HG03060 (cell line): ENCODE measurements around the gene ATP5IF1.

Experiments
- ATAC-seq: cut with Tn5 transposase; IDR thresholded peaks from one replicate; pipeline ENCODE4 v1.9.1; 2021; ENCODE audit warnings: low read depth, moderate number of reproducible peaks; ENCODE audit not compliant: unreplicated experiment

The ATP5IF1 gene

DNA sequence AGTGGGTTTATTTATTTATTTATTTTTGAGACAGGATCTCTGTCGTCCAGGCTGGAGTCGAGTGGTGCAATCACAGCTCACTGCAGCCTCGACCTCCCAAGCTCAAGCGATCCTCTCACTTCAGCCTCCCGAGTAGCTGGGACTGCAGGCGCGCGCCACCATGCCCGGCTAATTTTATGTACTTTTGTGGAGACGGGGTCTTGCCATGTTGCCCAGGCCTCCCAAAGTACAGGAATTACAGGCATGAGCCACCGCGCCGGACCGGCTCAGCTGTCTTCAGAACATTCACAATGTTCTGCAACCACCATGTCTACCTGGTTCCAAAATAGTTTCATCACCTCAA lies 2.7 kb upstream of the ATP5IF1 start:
- no peak for ATAC-seq

DNA sequence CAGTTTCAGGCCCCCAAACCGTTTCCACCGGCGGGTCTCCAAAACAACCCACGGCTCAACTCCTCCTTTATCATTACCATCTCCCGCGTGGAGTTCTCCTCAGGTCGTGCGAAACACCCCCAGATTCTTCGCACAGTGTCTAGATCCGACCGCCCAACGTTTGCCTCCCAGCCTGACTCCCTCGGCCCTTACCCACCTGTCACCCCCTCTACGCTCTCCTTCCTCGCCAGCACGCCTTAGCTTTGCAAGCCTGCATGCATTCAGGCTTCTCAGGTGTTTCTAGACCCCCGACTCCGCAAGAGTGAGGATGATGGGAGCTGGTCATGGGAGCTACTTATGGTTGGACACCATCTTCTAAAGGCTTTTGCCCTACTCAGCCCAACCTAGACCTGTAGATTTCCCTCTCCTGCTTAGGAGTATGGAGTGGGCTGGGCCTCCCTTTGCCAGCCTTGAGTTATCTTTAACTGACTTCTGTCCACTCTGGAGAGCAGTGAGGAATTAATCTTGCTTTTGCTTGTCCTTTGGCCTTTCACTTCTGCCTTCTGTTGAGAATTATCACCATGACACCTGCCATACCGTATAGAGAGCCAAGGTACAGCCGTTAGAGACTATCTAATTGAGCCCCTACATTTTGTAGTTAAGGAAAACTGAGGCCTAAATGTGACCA lies 865 bp downstream of the ATP5IF1 start:
- ATAC-seq = no peak

DNA sequence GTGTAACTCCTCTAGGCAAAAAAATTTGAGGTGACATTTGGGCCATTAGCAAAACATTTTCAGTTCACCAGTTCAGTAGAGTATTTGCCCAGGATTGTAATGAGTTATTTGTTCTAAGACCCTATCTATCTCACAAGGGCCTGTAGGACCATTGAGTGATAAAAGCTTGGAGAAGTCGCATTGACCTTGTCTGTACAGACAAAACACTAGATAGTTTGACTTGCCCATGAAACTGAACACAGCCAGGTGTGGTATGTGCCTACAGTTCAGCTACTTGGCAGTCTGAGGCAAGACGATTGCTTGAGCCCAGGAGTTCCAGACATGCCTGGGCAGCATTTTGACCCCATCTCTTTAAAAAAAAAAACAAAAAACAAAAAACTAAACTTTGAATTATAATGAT lies 3.1 kb downstream of the ATP5IF1 start:
- no peak for ATAC-seq

DNA sequence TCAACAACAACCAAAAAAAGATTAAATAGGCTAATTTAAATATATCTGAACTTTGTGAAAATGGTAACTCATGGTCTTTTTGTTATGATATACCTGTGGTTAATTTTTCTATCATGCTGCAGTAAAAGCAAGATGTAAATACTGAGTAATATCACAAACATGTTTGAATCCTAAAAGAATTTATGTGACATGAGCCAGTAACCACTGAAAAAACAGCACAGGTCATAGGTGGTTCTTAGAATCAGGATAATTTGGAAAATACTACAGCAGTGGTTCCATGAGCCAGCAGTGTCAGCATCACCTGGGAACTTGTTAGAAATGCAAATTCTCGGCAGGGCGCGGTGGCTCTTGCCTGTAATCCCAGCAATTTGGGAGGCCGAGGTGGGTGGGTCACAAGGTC lies 4.1 kb downstream of the ATP5IF1 start:
- no peak for ATAC-seq

DNA sequence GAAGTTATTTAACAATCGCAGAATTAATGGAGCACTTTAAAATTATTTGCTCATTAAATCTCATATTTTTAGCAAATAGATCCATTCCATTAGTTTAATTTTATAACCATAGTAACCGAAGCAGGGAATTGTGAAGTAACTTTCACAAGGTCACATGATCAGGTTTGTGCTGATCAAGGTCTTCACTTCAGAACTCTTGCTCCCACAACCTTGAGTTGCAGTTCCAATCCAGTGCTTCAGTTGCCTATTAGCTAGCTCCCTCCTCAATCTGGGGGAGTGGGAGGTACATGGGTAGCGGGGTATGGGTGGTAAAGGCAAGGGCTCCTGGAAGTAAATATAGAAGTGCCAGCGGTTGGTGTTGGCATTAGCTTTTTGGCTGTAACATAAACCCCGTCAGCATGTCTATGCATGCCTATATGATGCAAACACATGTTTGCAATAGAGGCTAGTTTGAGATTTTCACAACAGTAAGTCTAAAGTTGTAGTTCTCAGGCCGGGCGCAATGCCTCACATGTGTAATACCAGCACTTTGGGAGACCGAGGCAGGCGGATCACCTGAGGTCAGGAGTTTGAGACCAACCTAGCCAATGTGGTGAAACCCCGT lies 5.8 kb downstream of the ATP5IF1 start:
- no peak for ATAC-seq

DNA sequence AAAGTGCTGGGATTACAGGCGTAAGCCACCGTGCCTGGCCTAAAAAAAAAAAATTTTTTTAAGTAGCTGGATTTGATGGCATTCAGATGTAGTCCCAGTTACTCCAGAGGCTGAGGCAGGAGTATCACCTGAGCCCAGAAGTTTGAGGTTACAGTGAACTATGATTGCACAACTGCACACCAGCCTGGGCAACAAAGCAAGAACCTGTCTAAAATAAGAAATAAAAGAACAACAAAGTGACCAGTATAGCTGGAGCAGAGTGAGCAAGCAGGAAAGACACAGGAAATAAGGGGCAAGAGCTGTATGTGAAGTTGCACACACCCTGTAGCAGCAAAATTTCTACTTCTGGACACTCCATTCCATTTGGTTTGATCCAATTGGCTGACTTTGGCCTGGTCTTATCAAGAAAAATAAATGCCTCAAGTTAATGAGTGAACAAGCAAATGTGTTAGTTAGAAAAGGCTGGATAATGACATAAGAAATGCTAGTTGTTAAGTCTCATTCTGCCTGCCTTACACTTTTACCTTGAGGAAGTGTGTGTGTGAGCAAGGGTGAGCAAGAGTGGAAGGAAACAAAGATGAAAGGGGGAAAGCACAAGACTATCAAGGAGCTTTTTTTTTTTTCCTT lies 7.9 kb downstream of the ATP5IF1 start:
- no peak for ATAC-seq

DNA sequence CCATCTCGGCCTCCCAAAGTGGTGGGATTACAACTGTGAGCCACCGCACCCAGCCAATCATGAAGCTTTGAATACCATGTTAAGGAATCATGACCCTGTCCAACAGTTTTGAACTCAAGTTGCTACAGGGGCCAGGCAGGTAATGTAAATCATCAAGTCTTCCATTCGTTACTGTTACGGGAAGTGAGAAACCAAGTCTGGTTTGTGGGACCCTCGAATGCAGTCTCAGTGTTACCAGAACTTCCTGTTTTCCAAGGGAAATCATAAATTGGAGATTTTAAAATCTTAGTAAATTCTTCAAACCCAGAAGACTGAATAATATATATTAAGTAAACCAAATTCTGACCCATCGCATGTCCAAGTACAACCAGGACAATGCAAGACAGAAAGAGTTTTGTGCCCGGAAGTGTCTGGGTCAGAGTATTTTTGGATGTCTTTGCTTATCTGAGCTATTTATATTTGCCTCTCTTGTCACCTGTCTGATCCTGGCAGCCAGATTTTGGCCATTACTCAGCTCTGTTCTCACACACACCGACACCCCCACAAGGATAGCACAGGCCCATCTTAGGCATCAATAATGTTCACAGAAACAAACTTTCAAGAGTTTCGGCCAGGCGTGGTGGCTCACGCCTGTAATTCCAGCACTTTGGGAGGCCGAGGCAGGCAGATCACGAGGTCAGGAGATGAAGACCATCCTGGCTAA lies 8.8 kb downstream of the ATP5IF1 start:
- ATAC-seq = no peak

DNA sequence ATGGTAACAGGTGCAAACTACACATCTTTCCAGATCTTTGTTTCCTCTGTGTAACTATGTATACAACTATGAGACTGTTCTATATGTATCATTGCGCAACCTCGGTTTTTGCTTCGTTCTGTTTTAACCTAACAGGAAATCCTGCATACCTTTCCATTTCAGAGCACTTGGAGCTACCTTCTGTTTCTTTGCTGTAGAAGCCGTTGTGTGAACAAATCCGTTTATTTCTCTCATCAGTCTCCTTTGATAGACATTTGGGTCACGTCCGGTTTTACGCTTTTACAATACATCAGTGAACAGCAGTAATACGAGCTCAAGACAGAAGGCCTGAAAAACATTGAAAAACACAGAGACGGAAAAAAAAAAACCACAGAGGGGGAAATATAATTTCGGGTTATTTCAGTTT lies 10.5 kb downstream of the ATP5IF1 start:
- ATAC-seq = no peak

DNA sequence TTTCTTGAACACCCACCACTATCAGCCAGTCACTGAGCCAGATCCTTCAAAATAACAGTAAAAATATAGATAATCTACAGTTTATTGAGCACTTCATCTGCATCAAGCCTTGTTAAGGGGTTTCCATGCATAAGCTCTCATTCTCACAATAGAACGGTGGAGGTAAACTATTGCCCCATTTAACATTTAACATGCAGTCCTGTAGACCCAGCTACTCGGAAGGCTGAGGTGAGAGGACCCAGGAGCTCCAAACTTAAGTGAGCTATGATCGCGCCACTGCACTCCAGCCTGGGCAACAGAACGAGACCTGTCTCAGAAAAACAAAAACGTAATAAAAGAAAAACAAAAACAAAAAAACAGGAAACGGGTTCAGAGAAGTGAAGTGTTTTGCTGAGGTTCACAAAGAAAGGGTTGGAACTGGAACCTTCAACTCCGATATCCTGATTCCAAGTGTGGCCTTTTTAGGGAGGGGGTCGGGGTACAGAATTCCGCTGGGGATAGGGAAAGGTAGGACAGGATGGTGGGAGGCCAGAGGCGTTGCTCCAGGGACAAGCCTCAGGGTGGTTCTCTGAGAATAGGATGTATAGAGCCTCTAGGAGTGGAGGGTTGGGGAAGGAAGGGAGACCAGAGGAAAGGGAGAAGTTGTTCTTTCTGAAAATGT lies 11.8 kb downstream of the ATP5IF1 start:
- no peak for ATAC-seq

DNA sequence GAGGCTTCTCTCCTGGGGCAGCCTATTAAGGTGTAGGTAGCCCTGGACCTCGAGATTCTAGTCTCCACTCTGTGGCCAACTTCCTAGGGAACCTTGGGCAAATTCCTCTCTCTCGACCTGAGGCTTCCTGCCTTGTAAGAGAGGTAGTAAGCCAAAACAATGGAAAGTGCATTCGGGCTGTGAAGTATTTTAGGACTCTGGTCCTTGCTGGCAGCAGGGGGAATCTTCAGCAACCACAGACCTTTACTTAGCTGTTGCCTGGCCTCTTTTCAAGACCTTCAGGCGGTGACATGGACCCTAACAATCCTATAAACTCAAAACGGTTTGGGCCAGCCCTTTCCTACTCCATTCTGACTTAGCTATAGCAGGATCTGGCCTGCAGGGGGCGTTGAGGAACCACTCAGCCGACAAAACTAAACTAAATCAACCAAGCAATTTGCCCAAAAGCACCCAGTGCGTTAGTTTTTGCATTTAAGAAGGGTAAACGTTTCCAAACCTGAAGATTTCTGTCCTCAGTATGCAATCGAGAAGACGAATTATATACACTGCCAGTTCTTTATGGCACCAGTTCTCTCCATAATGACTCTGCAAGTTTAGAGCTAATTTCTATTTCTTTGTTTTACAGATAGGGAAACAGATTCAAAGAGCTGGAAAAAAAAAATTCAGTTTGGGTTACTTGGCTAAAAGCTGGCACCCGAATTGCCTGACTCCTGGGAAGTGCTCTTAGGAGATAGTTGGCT lies 12.5 kb downstream of the ATP5IF1 start:
- no peak for ATAC-seq

DNA sequence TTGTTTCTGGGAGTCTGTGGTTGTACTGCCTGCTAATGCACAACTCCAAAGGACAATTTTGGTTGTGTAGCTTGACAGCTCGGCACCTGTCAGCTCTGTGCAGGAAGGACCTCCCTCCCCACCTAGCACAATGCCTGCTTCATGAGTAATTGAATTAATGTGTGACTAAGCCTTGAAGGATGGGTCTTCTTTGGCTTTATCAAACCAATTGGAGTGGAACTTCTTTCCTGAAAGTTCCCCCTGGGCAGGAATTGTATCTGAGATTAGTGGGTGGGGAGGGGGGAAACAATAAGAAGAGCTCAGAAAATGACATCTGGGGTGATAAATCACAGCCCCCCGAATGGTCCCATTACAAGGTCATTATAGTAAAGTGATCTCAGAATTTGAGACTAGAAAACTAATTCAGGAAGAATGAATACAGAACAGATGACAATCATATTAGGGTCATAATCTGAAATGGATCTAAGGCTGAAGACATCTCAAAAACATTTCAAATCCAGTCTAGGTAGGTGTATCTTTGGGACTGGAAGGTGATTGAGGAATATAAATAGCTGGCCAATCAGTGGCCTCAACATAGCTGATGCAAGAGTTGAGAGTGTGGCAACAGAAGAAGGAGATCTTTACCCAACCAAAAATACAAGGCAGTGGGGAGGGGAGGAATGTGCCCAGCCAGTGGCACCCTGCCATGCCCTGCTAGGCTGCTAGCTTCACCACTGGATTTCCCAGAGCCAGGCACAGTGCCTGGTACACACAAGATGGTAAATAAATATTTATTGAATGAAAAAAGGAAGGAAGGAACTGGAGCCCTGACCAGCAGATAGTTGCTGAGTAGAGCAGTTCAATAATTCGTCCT lies 13.3 kb downstream of the ATP5IF1 start:
- ATAC-seq = no peak

DNA sequence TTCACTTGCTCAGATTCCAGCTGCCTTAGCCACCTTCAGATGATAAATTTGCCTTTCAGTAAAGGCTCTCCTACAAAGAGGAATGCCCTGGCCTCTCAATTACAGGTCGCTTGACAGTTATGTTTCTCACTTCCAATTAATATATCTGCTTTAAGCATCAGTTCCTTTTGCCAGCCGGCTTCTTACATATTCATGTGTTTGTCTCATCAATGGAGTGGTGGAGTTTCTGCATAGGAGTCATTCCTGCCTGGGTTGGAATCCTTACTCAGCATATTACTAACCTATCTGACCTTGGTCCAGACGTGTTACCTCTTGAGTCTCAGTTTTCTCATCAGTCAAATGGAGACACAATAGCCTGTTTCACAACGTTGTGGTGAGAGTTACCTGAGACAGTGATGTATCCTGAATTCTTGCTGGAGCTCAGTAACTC lies 14.0 kb downstream of the ATP5IF1 start:
- ATAC-seq = no peak

DNA sequence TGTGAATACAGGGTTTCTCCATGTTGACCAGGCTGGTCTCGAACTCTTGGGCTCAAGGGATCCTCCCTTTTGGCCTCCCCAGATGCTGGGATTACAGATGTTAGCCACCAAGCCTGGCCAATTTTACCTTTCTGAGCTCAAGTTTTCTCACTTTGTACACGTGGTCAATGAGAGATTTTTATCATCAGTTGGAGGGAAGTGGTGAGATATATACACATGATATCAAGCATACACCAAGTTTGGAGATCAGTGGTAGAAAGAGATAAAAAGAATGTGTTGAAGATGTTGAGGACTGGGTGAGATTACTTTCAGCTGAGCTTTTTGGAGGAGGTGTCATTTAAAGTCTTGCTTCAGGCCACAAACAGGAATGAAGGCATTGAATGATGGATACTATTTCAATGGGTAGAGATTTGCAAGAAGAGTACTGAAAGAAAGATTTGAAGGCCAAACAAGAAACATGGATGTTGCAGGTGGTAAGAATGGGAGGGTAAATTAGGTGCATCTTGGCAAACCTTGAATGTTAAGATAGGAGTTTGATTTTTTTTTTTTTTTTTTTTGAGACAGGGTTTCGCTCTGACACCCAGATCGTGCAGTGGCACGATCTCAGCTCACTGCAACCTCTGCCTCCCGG lies 20.4 kb downstream of the ATP5IF1 start:
- ATAC-seq = no peak

DNA sequence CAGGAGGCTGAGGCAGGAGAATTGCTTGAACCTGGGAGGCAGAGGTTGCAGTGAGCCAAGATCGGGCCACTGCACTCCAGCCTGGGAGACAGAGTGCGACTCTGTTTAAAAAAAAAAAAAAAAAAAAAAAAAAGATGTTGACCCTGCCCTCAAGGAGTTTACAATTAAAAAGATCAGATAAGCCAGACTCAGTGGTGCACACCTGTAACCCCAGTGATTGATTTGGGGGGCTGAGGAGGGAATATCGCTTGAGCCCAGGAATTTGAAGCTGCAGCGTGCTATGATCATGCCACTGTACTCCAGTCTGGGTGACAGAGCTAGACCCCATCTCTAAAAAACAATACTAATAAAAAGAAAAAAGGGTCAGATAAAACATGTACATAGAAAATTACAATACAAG lies 21.8 kb downstream of the ATP5IF1 start:
- ATAC-seq = no peak

DNA sequence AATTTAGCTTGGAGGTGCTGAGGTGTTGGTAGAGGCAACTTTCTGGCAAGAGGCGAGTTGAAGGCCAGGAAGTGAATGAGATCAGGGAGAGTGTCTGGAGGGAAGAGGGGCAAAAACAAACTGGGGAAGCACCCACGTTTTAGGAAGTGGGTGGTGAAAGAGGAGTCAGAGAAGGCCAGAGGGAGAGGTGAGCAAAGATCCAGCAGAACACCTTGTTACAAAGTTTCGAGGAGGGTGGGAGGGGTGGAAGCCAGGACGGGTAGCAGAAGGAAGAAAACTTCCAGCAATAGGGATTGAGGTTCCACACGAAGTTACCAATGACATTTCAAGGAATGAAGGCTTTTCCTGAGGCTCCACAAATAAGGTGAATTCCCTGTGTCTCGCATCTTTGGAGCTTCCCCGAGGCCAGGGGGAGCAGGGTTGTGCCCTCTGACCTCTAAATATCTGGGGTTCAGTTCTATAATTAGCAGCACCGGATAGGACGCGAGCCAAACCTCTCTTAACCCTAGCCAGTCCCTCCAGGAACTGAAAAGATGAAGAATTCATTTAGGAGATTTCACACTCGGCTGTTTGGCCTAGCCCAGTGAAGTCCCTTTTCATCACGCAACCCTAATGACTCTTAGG lies 22.8 kb downstream of the ATP5IF1 start:
- ATAC-seq = no peak

DNA sequence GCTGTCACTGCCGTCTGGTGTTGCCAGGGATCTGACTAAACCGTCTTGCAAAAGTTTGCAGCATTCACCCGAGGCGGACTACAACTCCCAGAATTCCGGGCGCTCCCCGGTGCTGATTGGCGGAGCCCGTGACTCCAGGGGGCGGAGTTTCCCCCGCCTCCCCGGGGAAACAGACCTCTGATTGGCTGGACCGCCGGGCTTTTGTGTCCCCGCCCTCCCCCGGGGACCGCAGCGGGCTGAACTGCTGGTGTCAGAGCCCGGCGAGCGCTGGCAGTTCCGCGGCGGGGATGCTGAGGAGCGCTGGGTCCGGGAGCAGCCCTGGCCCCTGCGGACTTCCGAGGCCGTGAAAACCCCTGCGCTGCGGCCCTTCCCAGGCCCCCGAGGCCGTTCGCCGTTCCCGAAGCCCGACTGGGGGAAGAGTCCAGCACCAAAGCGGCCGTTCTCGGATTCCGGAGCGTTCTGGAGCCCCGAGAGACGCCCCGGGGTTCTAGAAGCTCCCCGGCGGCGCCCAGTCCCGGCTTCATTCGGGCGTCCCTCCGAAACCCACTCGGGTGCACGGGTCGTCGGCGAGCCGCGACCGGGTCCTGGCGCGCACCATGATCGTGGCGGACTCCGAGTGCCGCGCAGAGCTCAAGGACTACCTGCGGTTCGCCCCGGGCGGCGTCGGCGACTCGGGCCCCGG lies 23.5 kb downstream of the ATP5IF1 start, which contains the start of gene SESN2:
TSS of gene SESN2 (plus strand) at position 267 of the 682 bp plus-strand sequence. CDS start at position 597, 330 bp downstream.
- peak; percentile 81 for ATAC-seq

DNA sequence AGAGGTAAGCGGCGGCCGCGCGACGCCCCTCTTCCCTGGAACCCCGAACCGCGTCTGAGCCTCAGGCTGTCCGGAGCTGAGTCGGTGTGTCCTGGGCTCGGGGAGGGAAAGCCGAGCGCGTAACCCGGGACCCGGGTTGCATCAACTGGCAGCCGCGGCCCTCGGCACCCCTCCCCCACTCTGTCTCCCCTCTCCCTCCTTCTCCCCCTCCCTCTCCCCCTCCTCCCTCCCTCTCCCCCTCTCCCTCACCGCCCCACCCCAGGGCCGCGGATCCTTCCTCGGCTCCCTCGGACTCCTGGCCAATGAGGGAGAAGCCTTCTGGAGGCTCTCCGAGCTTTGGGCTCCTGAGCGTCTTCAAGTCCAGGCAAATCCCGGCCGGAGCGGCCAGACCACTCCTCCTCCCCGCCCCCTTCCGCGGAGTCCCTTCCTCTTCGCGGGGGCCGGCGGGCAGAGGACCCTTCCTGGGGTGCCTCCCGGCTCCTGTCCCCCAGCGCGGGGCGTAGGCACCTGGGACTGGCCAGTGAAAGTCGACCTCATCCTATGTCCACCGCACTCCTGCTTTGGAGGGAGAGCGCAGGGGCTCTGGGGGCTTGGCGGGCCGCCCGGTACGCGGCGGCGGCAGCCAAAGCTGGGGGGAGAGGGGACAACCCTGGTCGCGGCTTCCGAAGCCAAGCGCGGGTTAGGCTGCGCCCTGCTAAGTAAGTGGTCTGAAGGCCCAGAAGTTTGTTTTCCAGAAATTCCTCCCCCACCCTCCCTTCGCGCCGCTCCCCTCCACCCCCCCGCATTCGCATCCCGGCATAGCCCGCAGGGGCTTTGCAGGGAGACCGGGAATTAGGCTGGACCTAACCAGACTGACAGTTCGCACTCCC lies 24.2 kb downstream of the ATP5IF1 start:
- no peak for ATAC-seq
